Brain microvascular endothelial cell (primary cell): ENCODE data around the gene KDM1A.
A peak's percentile ranks its signal among the peaks of the same experiment; 100 is the strongest.

Experiments
- DNase-seq: peaks from one replicate; pipeline ENCODE4 v3.0.0-alpha.2; 2020
- H3K27ac ChIP-seq: fragments of 250-450 bp; sonication (Bioruptor Pico); 2 replicates; pipeline ENCODE4 v1.5.1; 2020; ENCODE audit warnings: mild to moderate bottlenecking, moderate library complexity
- H3K27me3 ChIP-seq: fragments of 250-450 bp; sonication (Bioruptor Pico); replicated peaks from 2 replicates; pipeline ENCODE4 v1.5.1; 2020; ENCODE audit warnings: mild to moderate bottlenecking
- H3K36me3 ChIP-seq: fragments of 250-450 bp; sonication (Bioruptor Pico); replicated peaks from 2 replicates; pipeline ENCODE4 v1.5.1; 2020; ENCODE audit warnings: mild to moderate bottlenecking
- H3K4me3 ChIP-seq: 2 replicates; pipeline ENCODE4 v1.5.1; 2011; ENCODE audit warnings: low read depth, mild to moderate bottlenecking, control low read depth, low read length, moderate library complexity
- in situ Hi-C: cut with HindIII; loops from 2 replicates; pipeline ENCODE4 v1.10.0; 2017; ENCODE audit warnings: low sequenced_read_pairs, low pct_ligation_motif_present
- TF ChIP-seq, protein P1 (sequence below): IDR thresholded peaks from 2 replicates; pipeline ENCODE4 v1.5.1; 2011; ENCODE audit warnings: low read depth, mild to moderate bottlenecking, moderate library complexity, low read length, control low read depth, inconsistent platforms; ENCODE audit errors: missing control alignments

KDM1A gene

DNA sequence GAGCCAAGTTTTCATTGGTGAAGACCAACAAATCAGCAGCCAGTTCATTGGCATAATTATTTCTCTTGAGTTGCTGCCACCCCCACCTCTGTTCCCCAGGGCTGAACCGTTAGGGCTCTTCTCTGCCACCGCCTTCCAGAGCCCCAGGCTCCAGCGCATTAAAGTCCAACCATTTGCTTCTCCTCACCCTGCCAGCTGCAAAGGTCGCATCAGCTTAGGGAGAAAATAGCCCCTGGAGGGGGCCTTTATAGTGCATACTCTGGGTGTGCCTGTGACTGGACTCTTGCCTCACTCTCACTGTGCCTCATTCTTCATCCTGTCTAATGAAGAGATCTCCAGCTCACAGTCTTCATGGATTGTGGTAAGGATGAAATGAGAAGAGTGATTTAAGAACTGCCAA is 50.4 kb downstream of the KDM1A start:
- TF ChIP-seq, protein P1, sequence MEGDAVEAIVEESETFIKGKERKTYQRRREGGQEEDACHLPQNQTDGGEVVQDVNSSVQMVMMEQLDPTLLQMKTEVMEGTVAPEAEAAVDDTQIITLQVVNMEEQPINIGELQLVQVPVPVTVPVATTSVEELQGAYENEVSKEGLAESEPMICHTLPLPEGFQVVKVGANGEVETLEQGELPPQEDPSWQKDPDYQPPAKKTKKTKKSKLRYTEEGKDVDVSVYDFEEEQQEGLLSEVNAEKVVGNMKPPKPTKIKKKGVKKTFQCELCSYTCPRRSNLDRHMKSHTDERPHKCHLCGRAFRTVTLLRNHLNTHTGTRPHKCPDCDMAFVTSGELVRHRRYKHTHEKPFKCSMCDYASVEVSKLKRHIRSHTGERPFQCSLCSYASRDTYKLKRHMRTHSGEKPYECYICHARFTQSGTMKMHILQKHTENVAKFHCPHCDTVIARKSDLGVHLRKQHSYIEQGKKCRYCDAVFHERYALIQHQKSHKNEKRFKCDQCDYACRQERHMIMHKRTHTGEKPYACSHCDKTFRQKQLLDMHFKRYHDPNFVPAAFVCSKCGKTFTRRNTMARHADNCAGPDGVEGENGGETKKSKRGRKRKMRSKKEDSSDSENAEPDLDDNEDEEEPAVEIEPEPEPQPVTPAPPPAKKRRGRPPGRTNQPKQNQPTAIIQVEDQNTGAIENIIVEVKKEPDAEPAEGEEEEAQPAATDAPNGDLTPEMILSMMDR, result no peak
- Histone ChIP-seq H3K36me3 (peaks cover 56% of the 10 kb centered on the region), H3K27me3 (no peaks in the 10 kb centered on the region), H3K4me3 (no peak overlapping the region), H3K27ac (no peak overlapping the region)
- in situ Hi-C loops, result no loop called here
- no peak for DNase-seq

DNA sequence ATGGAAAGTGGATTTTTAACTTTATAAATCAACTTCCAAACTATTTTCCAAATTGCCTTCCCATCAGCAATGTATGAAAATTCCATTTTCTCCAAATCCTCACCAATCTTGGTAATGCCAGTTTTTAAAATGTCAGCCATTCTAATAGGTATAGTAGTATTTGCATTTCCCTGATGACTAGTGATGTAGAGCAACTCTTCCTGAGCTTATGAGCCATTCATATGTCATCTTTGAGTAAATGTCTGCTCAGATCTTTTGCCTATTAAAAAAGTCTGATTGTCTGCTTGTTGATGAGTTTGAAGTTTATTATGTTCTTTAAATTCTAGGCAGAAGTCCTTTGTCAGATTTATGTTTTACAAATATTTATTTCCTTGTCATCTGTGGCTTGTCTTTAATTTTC is 54.7 kb downstream of the KDM1A start:
- Histone ChIP-seq H3K27me3 (no peaks in the 10 kb centered on the region), H3K36me3 (peaks cover 61% of the 10 kb centered on the region), H3K27ac (no peak overlapping the region), H3K4me3 (no peak overlapping the region)
- no peak for DNase-seq
- in situ Hi-C loops, result no loop called here
- TF ChIP-seq, protein P1, result no peak

DNA sequence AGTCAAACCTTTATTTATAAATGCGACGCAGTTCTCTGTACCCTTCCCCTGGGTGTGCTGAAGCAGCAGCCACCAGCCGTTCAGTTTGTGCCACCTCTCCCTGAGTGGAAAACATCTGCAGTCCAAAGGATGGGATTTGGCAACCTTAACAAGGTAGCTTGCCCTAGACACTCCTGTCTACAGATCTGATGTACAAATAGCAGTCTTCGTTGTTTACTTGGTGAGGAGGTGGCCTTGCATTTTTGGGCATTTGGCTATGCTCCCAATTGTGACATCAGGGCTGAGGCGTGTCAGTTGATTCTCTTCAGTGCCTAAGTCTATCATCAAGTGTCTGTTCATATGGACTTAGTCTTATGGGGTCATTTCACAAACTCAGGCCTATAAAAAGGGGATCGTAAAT is 59.8 kb downstream of the KDM1A start:
- Histone ChIP-seq H3K27me3 (no peaks in the 10 kb centered on the region), H3K27ac (no peak overlapping the region), H3K4me3 (no peak overlapping the region), H3K36me3 (peaks cover 69% of the 10 kb centered on the region)
- in situ Hi-C loops, result loop anchor here (25.0 kb wide), 1 partner anchor 208 kb away; no protein-coding TSS in a partner anchor
- no peak for DNase-seq
- TF ChIP-seq, protein P1, result no peak

DNA sequence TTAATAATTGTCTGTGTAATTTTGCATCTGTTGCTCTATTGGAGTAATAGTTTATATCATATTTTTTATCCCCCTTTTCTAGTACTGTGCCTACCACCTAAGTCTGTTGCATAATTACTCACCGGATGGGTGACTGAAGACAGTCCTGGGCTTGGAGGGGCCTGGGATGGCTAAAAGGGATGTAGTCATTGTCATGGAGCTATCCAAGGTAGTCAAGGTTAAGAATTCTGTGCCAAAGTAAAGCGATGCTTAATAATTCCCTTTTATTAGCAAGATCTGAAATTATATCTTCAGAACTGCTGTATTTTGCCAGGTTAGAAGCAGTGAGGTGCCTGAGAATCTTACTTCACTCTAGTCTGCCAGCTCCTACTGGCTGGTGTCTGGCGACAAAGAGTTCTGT is 61.6 kb downstream of the KDM1A start:
- DNase-seq, result no peak
- in situ Hi-C loops, result loop anchor here (25.0 kb wide), 1 partner anchor 206 kb away; no protein-coding TSS in a partner anchor
- Histone ChIP-seq H3K36me3 (peaks cover 79% of the 10 kb centered on the region), H3K4me3 (no peak overlapping the region), H3K27me3 (no peaks in the 10 kb centered on the region), H3K27ac (no peak overlapping the region)
- TF ChIP-seq, protein P1, result no peak

DNA sequence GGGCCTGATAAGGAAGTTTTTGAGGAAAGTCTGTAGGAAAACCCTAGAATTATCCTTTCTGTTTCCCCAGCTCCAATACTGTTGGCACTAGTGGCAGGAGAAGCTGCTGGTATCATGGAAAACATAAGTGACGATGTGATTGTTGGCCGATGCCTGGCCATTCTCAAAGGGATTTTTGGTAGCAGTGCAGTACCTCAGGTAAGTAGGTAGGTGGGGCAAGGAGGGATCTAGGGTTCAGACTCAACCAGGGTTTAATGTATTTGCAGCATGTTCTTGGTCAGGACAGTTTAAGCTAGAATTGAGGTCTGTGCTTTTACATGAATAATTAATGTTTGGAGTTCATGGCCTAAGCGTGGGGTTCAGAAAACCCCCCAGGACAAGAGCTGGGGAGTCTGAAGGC is 62.1 kb downstream of the KDM1A start:
- in situ Hi-C loops, result loop anchor here (25.0 kb wide), 1 partner anchor 206 kb away; no protein-coding TSS in a partner anchor
- Histone ChIP-seq H3K4me3 (no peak overlapping the region), H3K36me3 (peaks cover 84% of the 10 kb centered on the region), H3K27me3 (no peaks in the 10 kb centered on the region), H3K27ac (no peak overlapping the region)
- no peak for DNase-seq
- TF ChIP-seq, protein P1, result peak; percentile 50
